Ramos (cell line): ENCODE measurements around the gene TMEM266.

Experiments
- in situ Hi-C: fragments of 300-500 bp; cut with MboI; formaldehyde crosslinking; loops from one replicate; pipeline ENCODE4 v1.14.3; 2022; ENCODE audit warnings: low sequenced_read_pairs; ENCODE audit not compliant: unreplicated experiment

TMEM266 gene

DNA sequence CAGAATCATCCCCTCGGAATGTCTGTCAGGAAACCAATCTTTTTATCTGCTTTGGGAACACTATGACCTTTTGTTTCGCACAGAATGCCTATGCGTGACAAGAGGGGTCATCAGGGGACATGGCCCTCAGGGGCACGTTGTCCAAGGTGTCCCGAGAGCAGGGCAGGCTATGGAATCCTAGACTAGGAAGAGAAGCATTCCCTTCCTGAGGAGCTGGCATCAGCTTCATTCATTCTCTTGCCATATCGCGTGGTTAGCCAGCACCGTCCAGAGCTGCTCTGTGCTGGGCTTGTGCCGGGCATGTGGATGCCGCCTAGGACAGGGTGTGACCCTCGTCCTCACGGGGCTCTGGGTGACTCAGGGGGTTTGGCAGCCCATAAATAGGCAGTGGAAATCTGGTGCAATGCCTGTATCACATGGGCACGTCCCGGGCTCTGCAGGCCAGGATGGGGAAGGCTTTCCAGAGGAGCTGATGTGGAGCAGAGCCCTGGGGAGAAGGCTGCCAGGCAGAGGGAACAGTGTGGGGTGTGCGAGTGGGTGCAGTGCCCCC, 117.8 kb downstream of the TMEM266 start:
- in situ Hi-C loops, result no loop called here

DNA sequence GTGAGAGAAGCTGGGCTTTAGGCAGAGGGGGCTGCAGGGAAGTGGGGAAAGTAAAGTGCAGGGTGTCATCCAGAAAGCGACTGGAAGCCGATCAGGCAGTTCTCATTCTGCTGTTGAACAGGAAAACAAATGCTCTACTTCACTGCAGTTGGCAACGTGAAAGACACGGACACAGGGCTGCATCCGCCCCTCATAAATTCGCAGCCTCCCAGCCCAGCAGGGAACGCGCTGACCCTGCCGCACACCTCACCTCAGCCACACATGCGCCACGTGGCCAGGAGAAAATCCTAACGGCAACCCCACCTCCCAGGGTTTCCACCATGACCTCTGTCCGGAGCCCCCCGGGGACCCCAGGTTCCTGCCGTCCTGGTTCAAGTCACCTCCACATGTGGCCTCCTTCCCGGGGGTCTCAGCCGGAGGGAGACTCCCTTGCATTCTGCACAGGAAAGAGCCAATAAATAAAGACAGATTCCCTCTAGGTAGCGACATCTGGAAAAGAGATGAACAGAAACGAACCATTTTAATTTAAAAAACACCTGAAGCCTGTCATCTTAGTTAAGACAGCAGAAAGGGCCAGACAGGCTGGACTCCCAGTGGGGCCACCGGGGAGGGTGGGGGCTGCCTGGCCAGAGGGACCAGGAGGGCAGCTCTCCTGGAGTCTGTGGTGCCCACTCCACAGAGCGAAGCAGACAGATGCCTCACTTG, 118.7 kb downstream of the TMEM266 start:
- in situ Hi-C loops, result no loop called here

DNA sequence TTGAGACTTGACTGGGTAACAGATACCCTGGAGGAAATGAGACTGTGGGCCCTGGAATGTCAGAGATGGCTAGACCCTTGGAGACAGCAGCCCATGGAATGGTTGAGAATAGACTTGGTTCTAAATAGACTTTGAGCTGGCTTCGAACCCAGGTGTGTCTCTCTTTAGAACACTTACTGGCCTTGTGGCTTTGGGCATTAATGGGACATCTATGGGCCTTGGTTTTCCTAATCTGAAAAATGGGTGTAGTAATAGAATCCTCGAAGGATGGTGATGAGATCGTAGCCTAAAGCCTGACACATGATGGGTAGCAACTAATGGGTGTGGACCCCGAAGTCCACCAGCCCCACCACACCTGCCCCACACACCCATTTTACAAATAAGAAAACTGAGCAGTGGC, 119.2 kb downstream of the TMEM266 start:
- in situ Hi-C loops, result no loop called here

DNA sequence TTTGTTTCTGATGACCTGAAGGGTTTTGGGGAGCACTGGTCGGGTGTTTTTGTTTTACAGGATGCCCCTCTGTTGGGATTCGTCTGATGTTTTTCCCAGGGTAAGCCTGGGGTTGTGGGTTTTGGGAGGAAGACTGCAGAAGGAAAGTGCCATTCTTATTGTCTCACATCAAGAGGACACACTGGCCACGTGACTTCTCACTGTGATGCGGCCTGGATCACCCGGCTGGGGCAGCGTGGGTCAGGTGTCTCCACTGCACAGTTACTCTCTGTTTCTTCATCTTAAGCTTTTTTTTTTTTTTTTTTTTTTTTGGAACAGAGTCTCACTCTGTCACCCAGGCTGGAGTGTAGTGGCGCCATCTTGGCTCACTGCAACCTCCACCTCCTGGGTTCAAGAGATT, 120.5 kb downstream of the TMEM266 start:
- in situ Hi-C loops, result no loop called here

DNA sequence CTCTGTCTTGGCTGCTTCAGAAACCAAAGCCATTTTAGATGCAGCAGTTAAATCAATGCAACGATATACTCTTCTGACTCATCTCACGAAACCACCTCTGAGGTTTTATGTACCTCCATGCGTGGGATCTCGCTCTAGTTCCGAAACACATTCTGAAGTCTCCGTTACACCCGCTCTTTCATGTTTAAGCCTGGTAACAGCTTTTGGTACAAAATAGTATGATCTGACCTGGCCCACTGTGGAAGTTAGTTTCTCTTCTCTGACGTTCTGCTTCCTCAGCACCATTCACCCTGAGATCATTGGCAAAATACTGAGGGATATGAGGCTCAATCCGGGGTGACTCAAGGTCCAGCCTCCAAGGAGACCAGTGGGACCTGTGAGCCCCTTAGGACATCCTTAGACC, 121.9 kb downstream of the TMEM266 start:
- in situ Hi-C loops, result no loop called here

DNA sequence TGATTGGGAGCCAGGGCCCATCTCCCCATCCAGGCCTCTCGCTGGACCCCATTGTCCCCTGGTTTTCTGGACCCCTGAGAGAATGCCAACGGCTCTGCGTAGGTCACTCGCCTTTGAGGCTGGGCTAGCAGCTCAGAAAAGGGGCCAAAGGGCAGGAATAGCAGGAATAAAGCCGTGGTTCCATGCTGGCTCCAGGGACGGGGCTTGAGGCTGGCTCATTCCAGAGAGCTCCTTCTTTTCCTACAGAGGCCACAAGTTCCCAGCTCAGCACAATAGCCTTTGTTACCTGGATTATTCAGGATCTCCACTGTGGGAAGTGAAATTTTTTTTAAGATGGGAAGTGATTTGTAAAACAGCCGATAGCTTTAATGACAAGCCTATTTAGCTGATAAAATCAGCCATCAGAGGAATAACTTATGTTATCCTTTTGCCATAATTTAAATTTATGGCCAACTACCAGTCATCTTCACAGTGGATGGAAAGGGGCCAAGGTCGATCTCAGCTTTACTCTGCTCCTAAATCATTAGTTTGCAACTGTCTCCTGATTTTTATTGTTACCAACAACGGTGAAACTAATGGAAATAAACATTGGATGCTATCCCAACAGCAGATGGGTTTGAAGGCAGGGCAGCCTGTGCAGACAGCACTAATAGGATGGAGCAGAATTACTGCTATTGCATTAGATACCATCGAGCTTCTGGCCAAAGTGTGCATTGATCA, 124.3 kb downstream of the TMEM266 start:
- in situ Hi-C loops, result no loop called here

DNA sequence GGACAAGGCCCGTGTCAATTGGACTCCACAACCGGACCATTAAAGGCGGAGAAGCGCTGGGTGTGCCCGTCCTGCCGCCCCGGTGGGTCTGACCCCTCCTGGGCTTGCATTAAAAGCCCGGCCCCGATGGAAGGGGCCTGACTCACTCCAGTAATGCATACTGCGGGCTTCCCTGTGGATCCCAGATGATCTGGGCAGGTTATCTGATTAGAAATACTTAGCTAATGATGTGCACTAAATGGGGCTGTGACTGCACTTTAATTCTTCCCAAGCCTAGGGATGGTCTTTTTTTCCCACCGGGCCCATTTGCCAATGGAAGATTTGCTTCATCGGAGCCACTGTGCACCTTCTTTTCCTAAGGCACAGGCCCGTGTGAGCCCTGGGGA, 124.9 kb downstream of the TMEM266 start:
- in situ Hi-C loops, result no loop called here

DNA sequence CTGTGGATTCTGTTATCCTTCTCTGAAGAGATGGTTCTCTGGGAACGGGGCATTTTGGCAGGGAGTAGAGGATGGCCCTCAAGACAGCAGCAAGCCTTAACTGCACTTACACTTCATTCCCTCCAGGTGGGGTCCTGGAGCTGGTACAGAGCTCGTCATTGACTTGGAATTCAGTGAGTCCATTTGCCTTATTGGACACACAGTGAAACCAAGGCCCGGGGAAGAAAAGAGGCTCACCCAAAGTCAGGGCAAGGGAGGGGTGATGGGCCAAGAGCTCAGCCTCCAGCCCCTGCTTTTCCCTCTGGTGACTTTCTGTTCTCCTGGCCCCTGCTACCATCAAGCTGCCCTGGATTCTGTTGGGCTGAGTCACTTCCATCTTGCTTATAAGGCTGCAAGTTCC, 125.9 kb downstream of the TMEM266 start:
- in situ Hi-C loops, result no loop called here

DNA sequence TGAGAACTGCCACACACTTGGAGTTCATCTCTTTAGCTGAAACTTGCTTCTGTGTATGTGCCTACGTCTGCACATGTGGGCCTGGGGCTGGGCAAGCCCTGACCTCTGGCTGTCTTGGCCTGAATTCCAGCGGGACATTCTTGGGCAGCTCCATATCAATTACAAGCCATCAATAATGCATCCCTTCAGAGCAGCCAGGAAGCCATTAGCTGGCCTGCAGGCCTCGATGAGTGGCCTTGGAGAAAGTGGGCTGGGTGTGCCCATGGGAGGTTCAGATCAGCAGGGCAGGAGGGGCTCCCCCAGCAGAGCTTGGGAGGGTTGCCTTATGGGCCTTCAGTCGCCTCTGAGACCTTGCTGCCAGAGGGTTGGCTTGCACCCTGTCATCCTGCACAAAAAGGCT, 127.4 kb downstream of the TMEM266 start:
- in situ Hi-C loops, result no loop called here

DNA sequence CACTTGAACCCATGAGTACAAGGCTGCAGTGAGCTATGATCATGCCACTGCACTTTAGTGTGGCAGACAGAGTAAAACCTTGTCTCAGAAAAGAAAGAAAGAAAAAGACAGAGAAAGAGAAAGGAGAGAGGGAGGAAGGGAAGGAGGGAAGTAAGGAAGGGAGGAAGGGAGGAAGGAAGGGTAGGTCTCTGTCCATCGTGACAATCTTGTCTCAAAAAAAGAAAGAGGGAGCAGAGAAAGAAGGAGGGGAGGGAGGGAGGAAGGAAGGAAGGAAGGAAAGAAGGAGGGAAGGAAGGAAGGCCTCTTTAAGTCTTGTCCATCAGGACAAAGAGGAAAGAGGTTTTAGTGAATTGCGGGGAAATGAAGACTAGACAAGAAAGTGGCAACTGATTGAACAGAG, 129.3 kb downstream of the TMEM266 start:
- in situ Hi-C loops, result no loop called here

DNA sequence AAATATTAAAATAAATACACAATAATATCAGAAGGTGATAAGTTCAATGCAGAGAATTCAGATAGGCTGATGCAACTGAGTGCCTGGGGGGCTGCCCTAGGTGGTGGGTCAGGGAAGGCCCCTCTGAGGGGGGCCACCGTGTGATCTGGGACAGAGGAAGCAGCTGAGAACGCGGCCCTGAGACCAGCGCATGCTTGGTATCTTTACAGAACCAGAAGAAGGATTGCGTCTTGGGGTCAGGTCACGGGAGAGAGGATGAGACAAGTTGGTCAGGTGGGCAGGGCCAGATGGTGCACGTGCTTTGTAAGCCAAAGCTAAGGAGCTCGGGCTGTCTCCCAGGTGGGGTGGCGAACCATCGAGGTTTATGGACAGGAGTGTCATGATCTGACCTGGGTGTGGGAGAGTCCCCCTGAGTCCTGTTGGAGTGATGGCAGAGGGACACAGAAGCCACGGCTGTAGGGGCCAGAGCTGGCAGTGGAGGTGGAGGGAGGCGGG, 130.3 kb downstream of the TMEM266 start:
- in situ Hi-C loops, result no loop called here

DNA sequence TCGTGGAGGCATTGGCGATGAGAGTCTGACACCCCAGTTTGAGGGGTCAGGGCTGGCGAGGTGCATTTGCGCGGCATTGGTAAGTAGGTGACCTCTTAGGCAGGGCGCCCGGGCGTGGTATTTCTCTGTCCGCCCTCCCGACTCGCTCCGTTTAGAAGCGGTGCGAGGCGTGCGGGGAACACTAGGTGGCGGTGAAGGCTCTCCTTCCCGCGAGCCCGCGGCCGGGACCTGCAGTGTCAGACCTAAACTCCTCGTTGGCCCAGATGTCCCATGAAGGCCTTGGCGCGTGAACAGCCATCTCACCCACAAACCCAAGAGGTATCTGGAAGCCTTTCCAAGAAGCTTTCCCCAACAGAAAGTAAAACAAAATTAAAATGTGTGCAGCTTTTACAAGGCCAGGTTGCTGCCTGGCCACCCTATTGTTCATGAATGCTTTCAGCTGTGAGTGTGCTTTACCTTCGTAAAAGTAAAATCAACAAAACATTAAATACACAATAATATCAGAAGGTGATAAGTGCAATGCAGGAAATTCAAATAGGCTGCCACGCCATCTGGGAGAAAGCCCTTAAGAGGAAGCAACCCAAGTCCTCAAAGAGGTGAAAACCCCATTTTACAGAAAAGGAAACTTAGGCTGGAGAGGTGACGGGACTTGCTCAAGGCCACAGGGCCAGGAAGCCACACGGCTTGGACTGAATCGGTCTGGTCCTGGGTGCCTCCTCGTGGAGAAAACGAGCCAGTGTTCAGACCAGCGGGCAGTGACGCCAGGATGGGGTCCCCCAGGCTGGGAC, 131.2 kb downstream of the TMEM266 start:
- in situ Hi-C loops, result no loop called here

DNA sequence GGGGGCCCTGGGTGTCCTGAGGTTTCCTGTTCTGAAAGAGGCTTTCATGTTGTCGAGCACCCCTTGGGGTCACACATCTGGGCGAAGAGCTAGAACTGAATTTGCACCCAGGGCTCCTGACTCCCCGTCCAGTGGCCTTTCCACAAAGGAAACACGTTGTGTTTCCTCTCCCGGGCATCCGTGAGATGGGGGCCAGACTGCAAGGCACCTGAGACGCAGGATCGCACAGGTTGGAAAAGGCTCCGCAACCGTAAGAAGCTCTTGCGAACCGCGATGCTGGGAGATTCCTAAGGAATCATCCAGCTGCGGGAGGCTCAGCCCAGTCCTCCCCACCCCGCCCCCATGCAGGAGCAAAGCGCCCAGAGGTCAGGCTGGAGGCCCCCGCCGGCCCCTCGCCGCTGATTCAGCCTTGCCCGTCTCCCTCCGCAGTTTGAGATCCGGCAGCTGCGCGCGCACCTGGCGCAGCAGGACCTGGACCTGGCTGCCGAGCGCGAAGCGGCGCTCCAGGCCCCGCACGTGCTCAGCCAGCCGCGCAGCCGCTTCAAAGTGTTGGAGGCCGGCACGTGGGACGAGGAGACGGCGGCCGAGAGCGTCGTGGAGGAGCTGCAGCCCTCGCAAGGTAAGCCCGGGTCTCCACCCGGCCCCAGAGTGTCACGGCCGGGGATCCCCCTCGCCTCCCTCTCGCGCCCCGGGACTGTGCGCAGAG, 131.9 kb downstream of the TMEM266 start:
- in situ Hi-C loops, result no loop called here

DNA sequence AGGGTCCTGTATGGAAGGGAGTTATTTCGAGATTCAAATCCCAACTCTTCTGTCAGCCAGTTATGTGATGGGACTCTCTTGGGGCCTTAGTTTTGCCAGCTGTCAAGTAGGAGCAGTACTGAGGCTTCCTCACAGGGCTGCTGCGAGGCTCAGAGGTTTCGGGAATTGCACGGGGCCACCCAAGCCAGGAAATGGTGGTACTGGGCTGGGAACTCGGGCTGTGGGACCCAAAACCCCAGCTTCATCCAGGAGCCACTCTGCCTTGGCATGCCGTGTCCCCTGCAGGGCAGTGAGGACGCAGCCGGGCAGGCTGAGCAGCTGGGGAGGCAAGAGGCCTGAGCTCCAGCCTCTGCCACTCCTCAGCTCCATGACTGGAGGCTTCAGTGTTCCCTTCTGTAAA, 132.9 kb downstream of the TMEM266 start:
- in situ Hi-C loops, result no loop called here

DNA sequence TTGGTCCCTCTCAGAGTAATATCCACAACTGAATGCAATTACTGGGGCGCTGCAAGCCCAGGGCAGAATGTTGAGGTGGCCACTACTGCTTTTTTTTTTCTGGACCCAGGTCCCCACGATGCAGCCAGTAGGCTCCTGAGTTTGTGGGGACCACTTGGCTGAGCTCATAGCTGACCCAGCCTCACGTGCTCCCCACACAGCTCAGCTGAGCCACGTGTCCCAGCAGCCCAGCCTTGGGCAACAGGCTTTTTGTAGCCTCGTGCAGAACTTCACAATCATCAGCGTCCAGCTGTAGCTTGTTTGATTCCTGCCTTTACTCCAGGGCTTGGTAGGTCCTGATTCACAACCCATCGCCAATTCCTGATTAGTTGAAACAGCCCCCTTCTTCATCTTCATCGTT, 134.1 kb downstream of the TMEM266 start:
- in situ Hi-C loops, result no loop called here

DNA sequence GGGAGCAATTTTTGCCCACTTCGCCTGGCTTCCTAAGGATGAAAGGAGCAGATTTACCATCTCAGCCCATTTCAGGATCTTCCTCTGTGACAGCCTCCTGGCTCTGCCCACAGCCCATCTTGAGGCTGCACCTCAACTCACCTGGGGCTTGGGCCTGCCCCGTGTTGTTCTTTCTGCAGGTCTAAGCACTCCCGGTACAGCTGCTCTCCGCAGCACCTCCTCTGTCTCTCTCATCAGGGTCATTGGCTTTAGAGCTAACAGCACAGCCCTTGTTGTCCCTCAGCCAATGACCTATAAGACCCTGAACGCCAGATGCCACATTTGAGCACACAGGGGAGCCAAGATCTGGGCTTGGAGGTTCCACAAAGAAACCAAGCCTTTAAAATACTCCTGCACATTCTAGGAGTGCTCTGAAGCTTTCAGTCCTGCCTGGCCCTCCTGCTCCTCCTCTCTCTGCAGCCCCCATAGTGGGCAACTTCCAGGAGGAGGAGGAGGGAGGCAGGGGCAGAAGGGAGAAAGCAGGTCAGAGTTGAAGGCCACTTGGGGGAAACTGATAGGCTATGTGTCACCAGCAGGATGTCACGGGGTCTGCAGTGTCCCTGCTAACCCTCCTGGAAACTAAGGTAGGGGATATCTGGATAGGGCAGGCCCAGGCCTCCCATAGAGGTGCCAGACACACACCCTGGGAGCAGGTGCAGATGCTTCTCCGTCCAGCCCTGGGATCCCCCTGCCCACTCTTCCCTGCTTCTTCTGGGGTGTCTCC, 135.9 kb downstream of the TMEM266 start:
- in situ Hi-C loops, result no loop called here

DNA sequence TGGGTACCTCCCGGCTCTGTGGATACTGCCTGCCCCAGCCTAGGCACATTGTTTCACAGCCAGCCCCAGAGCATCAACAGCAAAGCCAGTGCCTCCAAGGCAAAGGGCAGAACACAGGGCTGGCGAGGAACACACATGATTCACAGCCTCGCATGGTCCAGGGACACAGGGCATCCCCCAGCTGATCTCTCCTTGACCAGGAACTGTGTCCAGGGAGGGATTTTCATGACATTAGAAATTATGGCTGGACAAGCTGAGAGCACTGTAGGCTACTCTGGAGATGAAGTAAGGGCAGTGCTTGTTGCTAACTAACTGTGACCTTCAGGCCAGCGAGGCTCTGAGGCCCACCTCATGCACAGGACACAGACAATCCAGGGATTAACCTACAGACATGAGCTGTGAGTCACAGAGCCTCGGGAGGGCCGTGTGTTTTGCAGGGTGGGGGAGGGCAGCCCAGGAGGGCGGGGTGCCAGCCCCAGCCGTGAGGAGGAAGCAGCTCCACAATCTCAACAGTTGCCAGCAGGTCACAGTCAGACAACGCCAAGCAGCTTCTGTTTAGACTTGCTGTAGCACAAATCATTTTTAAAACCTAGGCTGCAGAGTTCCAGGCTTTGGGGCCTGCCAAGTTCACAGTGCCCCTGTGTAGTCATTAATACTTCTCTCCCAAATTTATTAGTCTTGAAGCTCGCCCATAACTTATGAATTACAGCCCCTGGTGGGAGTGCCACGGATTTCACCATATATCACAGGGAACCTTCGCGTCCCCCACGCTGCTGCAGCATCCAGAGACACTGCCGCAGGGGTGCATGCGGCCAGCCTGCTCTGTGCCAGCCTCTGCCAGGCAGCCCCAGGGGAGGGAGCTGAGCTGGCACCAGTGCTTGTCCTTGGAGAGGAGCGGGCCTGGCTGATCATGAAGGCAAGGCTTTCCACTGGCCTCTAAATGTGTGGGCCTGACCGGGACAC, 136.8 kb downstream of the TMEM266 start:
- in situ Hi-C loops, result no loop called here

DNA sequence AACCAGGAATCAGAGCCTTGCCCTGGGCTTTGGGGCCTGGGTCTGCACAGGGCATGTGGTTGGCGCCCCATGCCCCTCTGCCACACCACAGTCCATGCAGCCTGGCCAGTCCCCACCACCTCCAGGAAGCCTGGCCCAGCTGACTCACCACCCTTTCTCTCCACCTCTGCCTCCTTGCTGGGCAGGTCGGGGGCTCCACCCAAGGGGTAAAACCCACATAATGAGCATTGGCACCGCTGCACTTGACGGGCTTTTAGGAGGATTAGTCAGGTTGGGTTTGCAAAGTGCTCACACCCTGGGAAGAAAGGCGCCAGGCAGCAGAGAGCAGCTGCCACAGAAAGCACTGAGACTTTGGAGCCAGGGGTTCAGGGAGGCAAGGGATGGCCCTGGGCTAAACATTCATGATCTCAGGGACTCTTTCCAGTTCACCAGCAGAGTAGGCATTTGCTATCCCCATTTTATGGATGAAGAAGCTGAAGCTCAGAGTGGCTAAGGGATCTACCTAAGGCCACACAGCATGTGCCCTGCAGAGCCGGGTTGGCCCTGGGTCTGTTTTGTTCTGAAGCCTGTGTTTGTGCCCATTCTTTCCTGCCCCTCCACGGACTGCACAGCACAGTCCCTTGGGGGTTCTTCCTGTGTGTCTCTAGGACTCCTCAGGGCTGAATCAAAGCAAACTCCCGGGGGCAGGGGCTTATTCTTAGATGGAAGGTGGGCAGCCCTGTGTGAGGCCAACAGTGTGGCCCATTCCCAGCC, 138.1 kb downstream of the TMEM266 start:
- in situ Hi-C loops, result no loop called here
